ENCODE results near the gene GPC3. TPM values are rescaled to one million over a fixed set of nuclear protein-coding genes. Genes with fewer than 3 reads are reported as not detected.
"Not testable (repeated sequence)": the region's sequence is repeated elsewhere in the genome, so short reads cannot be mapped to it uniquely, and the experiment has no call there.

The GPC3 gene
- 1,000 to 10,000 TPM in 3 of 4 donors, 100 to 1,000 TPM in 1; 980 to 2,545 (median 1,382) TPM for polyA plus RNA-seq (ENCODE audit: insufficient read length in 4 of 4)

GRCh38 chrX:133985164-133985966 is at the start of gene GPC3:
GPC3 (minus strand) TSS chrX:133985594.
- DNase-seq (ENCODE audit: low read depth in 4 of 4, low spot score in 3 of 4) = no peak

DNA sequence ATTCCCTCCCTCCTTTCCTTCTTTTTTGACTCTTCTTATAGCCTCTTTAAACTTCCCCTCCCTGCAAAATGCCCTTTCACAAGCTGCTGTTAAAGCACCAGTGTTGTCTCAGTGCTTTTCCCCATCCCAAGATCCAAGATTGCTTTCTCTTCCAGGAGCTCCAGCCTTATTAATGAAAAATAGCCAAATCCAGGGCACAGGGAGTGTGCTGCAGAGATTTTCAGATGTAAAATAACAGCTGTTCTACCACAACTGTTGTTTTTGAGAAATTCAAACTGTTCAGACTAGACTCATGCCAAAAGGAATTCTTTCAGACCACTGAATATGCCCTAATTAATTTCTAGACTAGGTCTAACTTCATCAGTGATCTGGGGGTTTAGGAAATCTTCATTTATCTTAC is 47.0 kb upstream of the GPC3 start:
- no peak for DNase-seq (ENCODE audit: low read depth in 4 of 4, low spot score in 3 of 4)

- DNase-seq (ENCODE audit: low read depth in 4 of 4, low spot score in 3 of 4) = peak in 3 of 4 donors; percentile 60 to 63 (median 63)
These were observed 41.3 kb upstream of the GPC3 start for GRCh38 chrX:134026565-134027311.

GRCh38 chrX:134025986-134026545 is 40.7 kb upstream of the GPC3 start:
- DNase-seq (ENCODE audit: low read depth in 4 of 4, low spot score in 3 of 4) = no peak

GRCh38 chrX:134024686-134025377 is 39.4 kb upstream of the GPC3 start:
- no peak for DNase-seq (ENCODE audit: low read depth in 4 of 4, low spot score in 3 of 4)

GRCh38 chrX:134023851-134024281 is 38.5 kb upstream of the GPC3 start:
- no peak for DNase-seq (ENCODE audit: low read depth in 4 of 4, low spot score in 3 of 4)

DNA sequence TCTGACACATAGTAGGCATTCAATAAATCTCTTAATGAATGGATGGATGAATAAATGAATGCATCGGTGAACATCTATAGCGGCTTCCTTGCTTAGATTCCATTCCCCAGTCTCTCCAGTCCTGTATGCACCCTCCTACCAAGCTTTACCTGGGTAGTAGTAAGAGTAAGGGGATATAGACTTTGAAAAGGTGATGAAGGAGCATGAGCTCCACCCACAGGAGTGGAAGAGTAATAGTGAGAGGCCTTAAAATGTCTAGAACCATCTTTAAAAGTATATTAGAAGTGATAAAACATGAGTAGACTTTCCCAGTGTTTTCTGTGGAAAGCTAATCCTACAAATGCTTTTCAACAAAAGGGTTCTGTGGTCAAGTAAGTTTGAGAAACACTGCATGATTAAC is 35.5 kb upstream of the GPC3 start:
- DNase-seq (ENCODE audit: low read depth in 4 of 4, low spot score in 3 of 4) = no peak

DNA sequence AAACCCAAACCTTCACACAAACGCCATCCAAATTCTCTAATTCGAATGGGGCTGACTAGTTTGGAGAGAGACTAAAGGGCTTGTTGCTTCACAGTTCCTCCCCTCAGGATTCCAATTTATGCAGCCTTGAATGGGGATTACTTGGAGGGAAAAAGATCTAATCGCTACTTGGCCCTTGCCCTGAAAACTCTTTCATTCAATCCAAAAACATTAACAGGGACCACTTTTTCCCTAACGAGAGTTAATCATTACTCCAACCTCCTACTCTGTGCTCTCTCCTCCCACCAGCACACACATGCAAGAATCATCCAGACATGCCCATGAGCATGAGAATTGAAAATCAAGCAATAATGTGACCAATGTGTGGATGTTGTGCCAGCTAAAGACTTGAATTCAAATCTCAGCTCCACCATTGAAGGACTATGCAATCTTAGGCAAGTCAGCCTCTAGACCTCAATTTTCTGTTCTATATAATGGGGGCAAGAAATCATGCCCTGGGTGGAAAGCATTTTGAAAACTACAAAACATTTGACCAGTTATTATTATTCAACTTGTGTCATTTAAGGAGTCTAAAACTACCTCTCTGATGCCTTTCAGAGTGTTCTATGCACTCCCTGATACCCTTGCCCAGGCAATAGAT is 34.3 kb upstream of the GPC3 start:
- no peak for DNase-seq (ENCODE audit: low read depth in 4 of 4, low spot score in 3 of 4)

- DNase-seq (ENCODE audit: low read depth in 4 of 4, low spot score in 3 of 4) = not testable (repeated sequence)
These were observed 30.9 kb upstream of the GPC3 start for GRCh38 chrX:134016309-134016708.

DNA sequence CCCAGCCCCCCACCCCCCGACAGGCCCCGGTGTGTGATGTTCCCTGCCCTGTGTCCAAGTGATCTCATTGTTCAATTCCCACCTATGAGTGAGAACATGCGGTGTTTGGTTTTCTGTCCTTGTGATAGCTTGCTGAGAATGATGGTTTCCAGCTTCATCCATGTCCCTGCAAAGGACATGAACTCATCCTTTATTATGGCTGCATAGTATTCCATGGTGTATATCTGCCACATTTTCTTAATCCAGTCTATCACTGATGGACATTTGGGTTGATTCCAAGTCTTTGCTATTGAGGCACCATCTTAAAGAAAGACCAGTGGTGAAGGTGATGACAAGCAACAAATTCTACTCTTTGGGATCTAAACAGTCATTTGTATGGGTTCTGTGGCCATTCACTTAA is 30.1 kb upstream of the GPC3 start:
- DNase-seq (ENCODE audit: low read depth in 4 of 4, low spot score in 3 of 4) = not testable (repeated sequence)

GRCh38 chrX:134013524-134013923 is 28.1 kb upstream of the GPC3 start:
- DNase-seq (ENCODE audit: low read depth in 4 of 4, low spot score in 3 of 4) = no peak

DNA sequence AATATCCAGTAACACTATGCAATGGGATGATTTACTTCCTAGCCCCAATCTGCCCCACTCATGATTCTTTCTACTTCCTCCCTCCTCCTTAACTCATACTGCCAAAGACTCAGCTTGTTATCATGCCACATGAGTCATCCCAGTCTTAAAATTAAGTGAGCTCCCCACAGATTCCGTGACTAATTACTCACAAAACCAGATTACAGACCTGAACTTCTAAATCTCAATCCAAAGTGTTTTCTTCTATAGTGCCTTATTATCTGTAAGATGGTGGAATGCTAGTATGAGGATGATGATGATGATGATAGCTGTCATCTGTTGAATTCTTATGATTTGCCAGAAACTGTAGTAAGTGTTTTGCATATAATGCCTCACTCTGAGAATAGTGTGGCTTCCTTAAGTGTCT is 27.7 kb upstream of the GPC3 start:
- DNase-seq (ENCODE audit: low read depth in 4 of 4, low spot score in 3 of 4) = no peak

DNA sequence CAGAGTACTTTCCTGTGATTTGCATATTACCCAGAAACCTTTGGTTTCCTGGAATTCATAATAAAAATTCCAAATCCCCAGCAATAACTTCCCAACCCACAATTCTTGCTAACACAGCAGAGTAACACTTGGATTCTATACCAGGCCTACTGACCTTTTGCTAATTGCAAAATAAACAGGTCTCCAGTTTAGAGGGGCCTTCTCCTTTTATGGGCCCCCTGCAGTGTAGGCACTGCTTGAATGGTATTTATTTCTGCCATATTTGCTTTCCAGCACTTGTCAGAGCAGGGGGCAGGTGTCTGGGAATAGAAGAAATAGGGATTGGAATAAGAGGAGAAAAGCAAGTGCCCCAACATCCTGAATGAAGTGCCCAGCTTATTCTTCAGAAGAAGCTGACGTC is 25.3 kb upstream of the GPC3 start:
- DNase-seq (ENCODE audit: low read depth in 4 of 4, low spot score in 3 of 4) = no peak

- no peak for DNase-seq (ENCODE audit: low read depth in 4 of 4, low spot score in 3 of 4)
These were observed 22.3 kb upstream of the GPC3 start for GRCh38 chrX:134007716-134008115.

GRCh38 chrX:134006484-134007161 is 21.2 kb upstream of the GPC3 start:
- no peak for DNase-seq (ENCODE audit: low read depth in 4 of 4, low spot score in 3 of 4)

DNA sequence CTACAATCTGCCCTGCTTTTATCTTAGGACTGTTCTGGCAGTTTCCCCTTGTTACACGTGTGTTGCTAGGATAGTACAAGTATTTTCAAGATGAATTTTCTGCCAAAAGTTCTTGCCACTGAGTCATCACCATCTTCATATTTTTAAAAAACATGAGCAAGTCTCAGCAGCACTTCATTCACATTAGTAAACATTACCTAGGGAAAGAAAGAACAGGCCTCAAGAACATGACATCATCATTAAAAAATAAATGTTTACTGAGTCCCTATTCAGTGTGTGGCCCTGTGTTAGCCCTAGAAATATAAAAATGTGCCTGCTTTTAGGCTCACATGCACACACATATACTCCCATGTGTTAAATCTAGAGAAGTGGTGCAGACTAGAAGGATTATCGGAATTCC is 18.7 kb upstream of the GPC3 start:
- DNase-seq (ENCODE audit: low read depth in 4 of 4, low spot score in 3 of 4) = no peak

DNA sequence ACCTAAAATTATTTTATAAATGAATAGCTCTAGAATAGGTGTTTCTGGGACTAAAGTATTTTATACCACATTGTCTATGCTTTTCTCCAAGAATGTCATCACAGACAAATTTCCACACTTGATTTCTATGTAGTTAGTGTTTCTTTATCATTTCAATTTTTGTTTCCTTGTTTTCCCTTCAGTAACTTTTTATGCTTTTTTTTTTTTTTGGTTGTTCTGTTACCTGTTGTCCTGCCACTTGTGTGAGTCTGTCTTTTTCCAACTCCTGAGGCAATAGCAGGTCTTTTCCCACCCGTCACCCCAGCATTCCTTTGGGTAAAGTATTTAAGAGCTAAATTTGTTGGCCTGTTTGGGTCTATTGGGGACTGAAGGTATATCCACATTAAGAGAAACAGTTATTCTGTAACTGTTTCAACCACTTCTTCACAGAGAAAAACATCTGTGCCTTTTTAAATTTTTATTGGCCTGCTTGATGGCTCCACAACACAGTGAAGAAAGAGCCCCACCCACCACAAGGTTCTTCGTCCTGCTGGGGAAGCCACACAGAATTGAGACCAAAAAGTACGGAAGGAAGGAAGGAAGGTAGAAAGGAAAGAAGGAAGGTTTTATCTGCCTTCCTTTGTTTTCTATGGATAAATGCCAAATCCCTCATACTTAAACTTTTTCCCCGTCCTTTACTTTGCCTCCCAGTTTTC is 17.7 kb upstream of the GPC3 start:
- DNase-seq (ENCODE audit: low read depth in 4 of 4, low spot score in 3 of 4) = no peak

DNA sequence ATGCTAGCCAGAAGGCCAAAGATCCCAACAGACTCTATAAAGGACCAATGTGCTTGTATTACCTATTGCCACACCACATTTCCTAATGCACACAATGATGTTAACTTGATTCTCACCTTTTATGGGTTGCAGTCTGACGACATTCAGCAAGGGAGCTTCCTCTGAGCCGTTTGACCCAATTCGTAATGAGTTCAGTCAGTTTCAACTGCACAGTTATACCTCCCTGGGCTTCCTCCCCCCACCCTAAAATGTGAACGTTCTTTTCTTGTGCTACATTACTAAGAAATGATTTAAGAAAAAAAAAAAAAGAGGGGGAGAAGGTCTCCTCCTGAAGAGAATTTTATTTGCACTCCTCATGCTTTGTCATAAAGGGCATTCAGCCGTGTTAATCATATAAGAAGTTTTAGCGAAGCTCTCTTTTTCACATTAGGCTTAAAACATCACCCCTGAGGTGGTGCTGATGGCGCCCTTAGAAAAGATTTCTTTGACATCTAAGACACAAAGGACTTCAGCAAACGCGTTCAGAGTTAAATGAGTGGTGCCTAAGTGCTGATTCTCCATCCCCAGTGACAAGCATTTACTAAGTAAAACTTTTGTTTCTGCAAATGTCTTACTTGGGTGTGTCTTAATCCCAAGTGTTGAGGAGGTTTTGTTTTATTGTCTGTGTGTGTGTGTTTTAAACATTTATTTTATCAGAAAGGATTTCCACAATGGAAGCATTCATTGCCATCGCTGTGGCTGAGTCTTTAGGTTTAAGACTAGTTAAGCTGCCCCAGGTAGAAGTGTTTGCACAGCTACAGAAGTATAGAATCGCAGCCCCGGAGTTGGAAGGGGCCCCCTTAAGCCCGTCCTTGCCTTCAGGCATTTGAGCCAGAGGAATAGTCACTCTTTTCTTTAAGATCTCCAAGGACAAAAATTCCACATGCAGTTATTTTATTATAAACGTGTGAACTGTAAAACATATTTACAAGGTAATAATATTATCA is 15.2 kb upstream of the GPC3 start:
- no peak for DNase-seq (ENCODE audit: low read depth in 4 of 4, low spot score in 3 of 4)

Data from left renal pelvis (tissue), 4 donors.